Mesenchymal stem cell (in vitro differentiated cells and primary cell): ENCODE data around the gene SLC5A10.

Experiments
- DNase-seq: peaks from one replicate; pipeline ENCODE4 v3.0.0-alpha.2; 2013
- H2AFZ ChIP-seq: one replicate; pipeline ENCODE4 v1.6.1; 2013; ENCODE audit warnings: low read depth, mild to moderate bottlenecking, control low read depth, inconsistent platforms, low read length, moderate library complexity
- H2AK5ac ChIP-seq: 2 replicates; pipeline ENCODE4 v1.6.1; 2013; ENCODE audit warnings: low read length, moderate library complexity, mild to moderate bottlenecking, inconsistent platforms; ENCODE audit not compliant: severe bottlenecking
- H2BK120ac ChIP-seq: one replicate; pipeline ENCODE4 v1.6.1; 2013; ENCODE audit warnings: low read depth, mild to moderate bottlenecking, inconsistent platforms, low read length, moderate library complexity
- H2BK12ac ChIP-seq, 2 experiments: one replicate each; pipeline ENCODE4 v1.6.1; 2013; ENCODE audit warnings: inconsistent platforms in 2 of 2, low read length in 2 of 2, mild to moderate bottlenecking in 2 of 2, moderate library complexity in 2 of 2, control low read depth in 1 of 2
- H2BK15ac ChIP-seq: one replicate; pipeline ENCODE4 v1.6.1; 2013; ENCODE audit warnings: mild to moderate bottlenecking, low read depth, inconsistent platforms; ENCODE audit not compliant: poor library complexity, severe bottlenecking
- H2BK5ac ChIP-seq: 2 replicates; pipeline ENCODE4 v1.6.1; 2013; ENCODE audit warnings: low read depth, mild to moderate bottlenecking, low read length, control low read depth, inconsistent platforms; ENCODE audit not compliant: poor library complexity, severe bottlenecking
- H3K14ac ChIP-seq, 2 experiments: one replicate each; pipeline ENCODE4 v1.6.1; 2013; ENCODE audit warnings: inconsistent platforms in 2 of 2, low read length in 2 of 2, control low read depth in 1 of 2, mild to moderate bottlenecking in 1 of 2, moderate library complexity in 1 of 2
- H3K18ac ChIP-seq, 2 experiments: one replicate each; pipeline ENCODE4 v1.6.1; 2013; ENCODE audit warnings: inconsistent platforms in 2 of 2, low read length in 2 of 2, control low read depth in 1 of 2, low read depth in 1 of 2, mild to moderate bottlenecking in 1 of 2
- H3K23ac ChIP-seq, 2 experiments: one replicate each; pipeline ENCODE4 v1.6.1; 2013; ENCODE audit warnings: inconsistent platforms in 2 of 2, low read length in 2 of 2, mild to moderate bottlenecking in 2 of 2, moderate library complexity in 2 of 2, control low read depth in 1 of 2
- H3K27ac ChIP-seq: 2 replicates; pipeline ENCODE4 v1.5.1; 2013; ENCODE audit warnings: mild to moderate bottlenecking, moderate library complexity, low read length, control low read depth, inconsistent platforms; ENCODE audit not compliant: poor library complexity, severe bottlenecking
- H3K27me3 ChIP-seq, 2 experiments: 2 replicates each; pipeline versions ENCODE4 v1.6.1 to v1.7.0; 2013; ENCODE audit warnings: low read length in 2 of 2, mild to moderate bottlenecking in 2 of 2, moderate library complexity in 2 of 2, control low read depth in 1 of 2, inconsistent platforms in 1 of 2; ENCODE audit not compliant: control insufficient read depth in 1 of 2, insufficient read depth in 1 of 2
- H3K36me3 ChIP-seq, 2 experiments: 2 replicates each; pipeline versions ENCODE4 v1.6.1 to v1.7.0; 2013; ENCODE audit warnings: low read length in 2 of 2, control low read depth in 1 of 2, inconsistent platforms in 1 of 2, low read depth in 1 of 2, mild to moderate bottlenecking in 1 of 2; ENCODE audit not compliant: insufficient read depth in 2 of 2, control insufficient read depth in 1 of 2
- H3K4ac ChIP-seq, 2 experiments: one replicate each; pipeline ENCODE4 v1.6.1; 2013; ENCODE audit warnings: inconsistent platforms in 2 of 2, low read length in 2 of 2, mild to moderate bottlenecking in 2 of 2, moderate library complexity in 2 of 2, control low read depth in 1 of 2, low read depth in 1 of 2
- H3K4me1 ChIP-seq: 2 replicates; pipeline ENCODE4 v1.6.1; 2013; ENCODE audit warnings: low read depth, low read length, control low read depth; ENCODE audit not compliant: control insufficient read depth, insufficient read depth
- H3K4me2 ChIP-seq: 2 replicates; pipeline ENCODE4 v1.6.1; 2013; ENCODE audit warnings: low read length, mild to moderate bottlenecking, inconsistent platforms; ENCODE audit not compliant: poor library complexity, severe bottlenecking
- H3K4me3 ChIP-seq, 2 experiments: 2 replicates each; pipeline versions ENCODE4 v1.5.1 to v1.7.0; 2013; ENCODE audit warnings: low read length in 2 of 2, mild to moderate bottlenecking in 2 of 2, control low read depth in 1 of 2, low read depth in 1 of 2; ENCODE audit not compliant: insufficient read depth in 1 of 2
- H3K79me1 ChIP-seq: replicated peaks from 2 replicates; pipeline ENCODE4 v1.6.1; 2013; ENCODE audit warnings: mild to moderate bottlenecking, control low read depth, low read length, inconsistent platforms; ENCODE audit not compliant: poor library complexity, severe bottlenecking
- H3K9ac ChIP-seq: 2 replicates; pipeline ENCODE4 v1.7.0; 2013; ENCODE audit warnings: mild to moderate bottlenecking, low read length, moderate library complexity
- H3K9me3 ChIP-seq: 2 replicates; pipeline ENCODE4 v1.7.0; 2013; ENCODE audit warnings: mild to moderate bottlenecking, low read length; ENCODE audit not compliant: control insufficient read depth
- H4K8ac ChIP-seq: one replicate; pipeline ENCODE4 v1.6.1; 2013; ENCODE audit warnings: inconsistent platforms, mild to moderate bottlenecking, low read length, moderate library complexity
- H4K91ac ChIP-seq: one replicate; pipeline ENCODE4 v1.6.1; 2013; ENCODE audit warnings: mild to moderate bottlenecking, low read length, inconsistent platforms
- WGBS: methylation state at CpG from one replicate; pipeline ENCODE4 v1.1.7; 2013; ENCODE audit warnings: mixed read lengths; 5-methylcytosine and 5-hydroxymethylcytosine counted together

Gene SLC5A10

DNA sequence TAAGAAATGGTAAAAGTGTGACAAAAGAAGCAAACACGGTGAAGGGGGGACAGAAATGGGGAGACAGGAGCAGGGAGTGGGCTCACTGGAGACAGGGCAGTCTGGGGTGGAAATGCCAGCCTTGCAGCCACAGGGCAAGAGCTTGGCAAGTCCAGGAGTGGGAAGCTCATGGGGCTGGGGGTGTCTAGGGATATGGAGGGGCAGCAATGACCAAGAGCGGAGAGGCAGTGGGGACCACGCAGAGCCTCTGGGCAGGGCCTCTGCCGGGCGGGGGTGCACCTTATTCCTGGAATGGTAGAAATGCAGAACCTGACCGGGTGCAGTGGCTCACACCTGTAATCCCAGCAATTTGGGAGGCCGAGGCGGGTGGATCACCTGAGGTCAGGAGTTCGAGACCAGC is 12.6 kb downstream of the SLC5A10 start:
- peaks cover 3% of the 10 kb centered on the region for H3K79me1 ChIP-seq
- no peak overlapping the region for H3K27ac ChIP-seq
- no peak overlapping the region for H4K8ac ChIP-seq
- no peak overlapping the region for H3K18ac ChIP-seq
- no peak overlapping the region for H3K14ac ChIP-seq
- H2AK5ac ChIP-seq = no peak overlapping the region
- H3K9me3 ChIP-seq = no peaks in the 10 kb centered on the region
- H3K36me3 ChIP-seq = peaks cover 0 to 16% of the 10 kb centered on the region in 2 experiments
- H3K4me2 ChIP-seq = no peak overlapping the region
- H3K9ac ChIP-seq = no peak overlapping the region
- no peak overlapping the region for H3K4ac ChIP-seq
- H3K27me3 ChIP-seq = no peaks in the 10 kb centered on the region
- 94% methylated on average over 9 of the region's 9 CpGs for WGBS
- no peak overlapping the region for H2AFZ ChIP-seq
- H4K91ac ChIP-seq = no peak overlapping the region
- no peak overlapping the region for H2BK15ac ChIP-seq
- peaks cover 52% of the 10 kb centered on the region for H3K4me1 ChIP-seq
- no peak for DNase-seq
- no peak overlapping the region for H2BK12ac ChIP-seq
- no peak overlapping the region for H3K23ac ChIP-seq
- H2BK120ac ChIP-seq = no peak overlapping the region
- no peak overlapping the region for H3K4me3 ChIP-seq
- no peak overlapping the region for H2BK5ac ChIP-seq

DNA sequence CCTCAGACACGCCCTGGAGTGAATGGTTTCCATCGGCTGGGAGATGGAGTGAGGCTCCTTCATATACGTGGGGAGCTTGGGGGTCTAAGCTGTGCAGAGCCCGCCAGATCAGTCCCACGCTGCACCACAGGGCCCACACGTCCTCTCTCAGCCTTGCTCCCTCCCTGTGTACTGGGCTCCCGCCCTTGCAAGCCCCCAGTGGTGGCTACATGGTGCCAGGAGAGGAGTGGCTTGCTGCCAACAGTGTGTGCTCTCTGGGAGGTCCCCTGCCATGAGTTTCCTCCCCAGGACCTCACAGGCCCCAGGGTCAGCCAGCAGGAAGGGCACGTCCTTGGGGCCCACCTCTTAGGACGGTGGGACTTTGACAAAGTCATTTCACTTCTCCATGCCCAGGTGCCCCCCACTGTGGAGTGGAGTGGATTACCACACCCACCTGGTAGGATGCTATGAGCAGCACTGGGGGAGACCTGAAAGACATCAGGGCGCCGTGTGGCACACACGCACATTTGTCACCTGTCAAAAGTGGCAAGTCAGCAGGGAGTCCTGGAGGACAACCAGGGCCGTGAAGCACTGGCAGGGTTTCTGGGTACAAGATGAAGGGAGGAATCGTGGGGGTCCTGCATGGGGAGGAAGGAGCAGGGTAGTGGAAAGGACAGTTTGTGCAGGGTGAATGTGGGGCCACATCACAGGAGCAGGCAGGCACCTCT is 13.7 kb downstream of the SLC5A10 start:
- H3K23ac ChIP-seq = no peak overlapping the region
- H3K4me2 ChIP-seq = no peak overlapping the region
- no peak overlapping the region for H2BK120ac ChIP-seq
- H3K27ac ChIP-seq = no peak overlapping the region
- peak overlapping the region in 1 of 2 experiments; percentile 8 for H2BK12ac ChIP-seq
- no peak overlapping the region for H2BK5ac ChIP-seq
- H4K91ac ChIP-seq = no peak overlapping the region
- H3K36me3 ChIP-seq = peaks cover under 1 to 24% of the 10 kb centered on the region in 2 experiments
- no peak overlapping the region for H2AFZ ChIP-seq
- H3K4me1 ChIP-seq = peaks cover 51% of the 10 kb centered on the region
- no peak overlapping the region for H3K18ac ChIP-seq
- H2BK15ac ChIP-seq = peak overlapping the region; percentile 37
- H3K14ac ChIP-seq = no peak overlapping the region
- no peaks in the 10 kb centered on the region for H3K9me3 ChIP-seq
- H3K4ac ChIP-seq = no peak overlapping the region
- DNase-seq = no peak
- no peak overlapping the region for H3K9ac ChIP-seq
- peaks cover 4% of the 10 kb centered on the region for H3K79me1 ChIP-seq
- no peak overlapping the region for H3K4me3 ChIP-seq
- H4K8ac ChIP-seq = no peak overlapping the region
- no peak overlapping the region for H2AK5ac ChIP-seq
- no peaks in the 10 kb centered on the region for H3K27me3 ChIP-seq
- WGBS = 89% methylated on average over 14 of the region's 14 CpGs

DNA sequence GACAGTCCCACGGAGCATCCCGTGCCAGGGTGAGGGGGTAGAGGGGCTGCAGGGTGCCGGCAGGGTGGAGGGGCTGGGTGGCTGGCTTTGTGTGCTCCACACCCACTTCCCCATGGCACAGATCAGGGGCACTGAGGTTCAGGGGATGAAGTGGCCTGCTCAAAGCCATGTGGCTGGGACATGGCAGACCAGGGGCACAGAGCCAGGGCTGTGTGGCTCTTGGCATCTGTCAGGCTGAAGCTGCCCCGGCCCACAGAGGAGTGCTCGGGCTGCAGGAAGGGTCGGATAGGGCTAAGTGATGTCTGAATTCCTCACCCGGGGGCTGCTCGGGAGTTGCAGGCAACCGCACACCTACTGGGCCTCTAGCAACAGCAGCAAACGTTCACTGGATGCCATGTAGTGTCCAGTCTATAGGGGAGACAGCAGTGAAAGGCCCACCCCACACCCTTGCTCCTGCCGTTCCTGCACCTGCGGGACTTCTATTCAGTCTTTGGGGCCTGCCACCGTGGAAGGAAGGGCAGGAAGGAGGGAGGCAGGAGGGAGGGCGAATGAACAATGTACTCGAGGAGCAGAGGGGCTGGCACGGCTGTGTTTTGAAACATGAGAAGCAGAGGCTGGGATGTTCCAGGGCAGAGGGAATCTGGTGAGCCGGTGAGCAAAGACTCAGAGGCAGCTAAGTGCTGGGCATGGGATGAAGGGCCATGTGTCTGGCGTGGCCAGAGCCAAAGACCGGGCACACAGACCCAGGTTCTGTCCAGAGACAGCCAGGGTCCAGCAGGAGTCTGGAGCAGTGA is 15.1 kb downstream of the SLC5A10 start:
- H3K9me3 ChIP-seq = no peaks in the 10 kb centered on the region
- H4K91ac ChIP-seq = peak overlapping the region; percentile 28
- H2BK15ac ChIP-seq = no peak overlapping the region
- peaks cover 41% of the 10 kb centered on the region for H3K4me1 ChIP-seq
- H4K8ac ChIP-seq = peak overlapping the region; percentile 32
- WGBS = 71% methylated on average over 18 of the region's 19 CpGs
- no peak overlapping the region for H3K23ac ChIP-seq
- peaks cover 11 to 37% of the 10 kb centered on the region in 2 experiments for H3K36me3 ChIP-seq
- H3K9ac ChIP-seq = no peak overlapping the region
- no peak overlapping the region for H2BK12ac ChIP-seq
- no peak overlapping the region for H3K4me2 ChIP-seq
- no peak overlapping the region for H3K27ac ChIP-seq
- H2AFZ ChIP-seq = no peak overlapping the region
- no peak for DNase-seq
- peak overlapping the region; percentile 30 for H2AK5ac ChIP-seq
- peak overlapping the region in 1 of 2 experiments; percentile 46 for H3K4ac ChIP-seq
- no peaks in the 10 kb centered on the region for H3K27me3 ChIP-seq
- H3K4me3 ChIP-seq = peak overlapping the region in 1 of 2 experiments; percentile 15
- no peak overlapping the region for H3K18ac ChIP-seq
- H3K79me1 ChIP-seq = peaks cover 7% of the 10 kb centered on the region
- H3K14ac ChIP-seq = no peak overlapping the region
- H2BK120ac ChIP-seq = no peak overlapping the region
- no peak overlapping the region for H2BK5ac ChIP-seq

DNA sequence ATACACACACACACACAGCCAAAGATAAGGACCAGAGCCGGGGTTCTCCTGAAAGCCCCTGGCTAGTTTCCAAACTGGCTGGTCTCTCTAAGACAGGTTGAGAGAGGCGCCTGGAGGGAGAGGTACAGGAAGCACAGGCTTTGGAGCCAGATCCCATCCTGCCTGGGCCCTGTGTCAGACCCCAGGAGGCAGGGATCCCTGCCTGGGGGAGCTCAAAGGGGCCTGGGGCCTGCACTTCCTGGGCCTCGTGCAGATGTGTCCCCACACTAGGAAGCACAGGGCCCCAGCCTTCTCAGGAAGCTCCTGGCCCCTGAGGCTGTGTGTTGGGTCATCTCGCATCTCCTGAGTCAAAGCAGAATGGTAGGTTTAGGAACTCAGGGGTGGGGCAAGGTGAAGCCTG is 16.0 kb downstream of the SLC5A10 start:
- H2AFZ ChIP-seq = no peak overlapping the region
- WGBS = 68% methylated on average over 4 of the region's 4 CpGs
- peaks cover 37% of the 10 kb centered on the region for H3K4me1 ChIP-seq
- H3K14ac ChIP-seq = peak overlapping the region in 1 of 2 experiments; percentile 9
- H3K23ac ChIP-seq = no peak overlapping the region
- H2BK120ac ChIP-seq = no peak overlapping the region
- no peak overlapping the region for H3K4me2 ChIP-seq
- no peak for DNase-seq
- no peak overlapping the region for H4K8ac ChIP-seq
- no peak overlapping the region for H2BK15ac ChIP-seq
- no peak overlapping the region for H2BK5ac ChIP-seq
- no peak overlapping the region for H3K4me3 ChIP-seq
- H3K79me1 ChIP-seq = peaks cover 9% of the 10 kb centered on the region
- no peak overlapping the region for H3K18ac ChIP-seq
- peaks cover 11 to 44% of the 10 kb centered on the region in 2 experiments for H3K36me3 ChIP-seq
- peak overlapping the region; percentile 65 for H4K91ac ChIP-seq
- no peaks in the 10 kb centered on the region for H3K27me3 ChIP-seq
- no peaks in the 10 kb centered on the region for H3K9me3 ChIP-seq
- peak overlapping the region; percentile 28 for H2AK5ac ChIP-seq
- no peak overlapping the region for H3K4ac ChIP-seq
- no peak overlapping the region for H2BK12ac ChIP-seq
- H3K27ac ChIP-seq = no peak overlapping the region
- H3K9ac ChIP-seq = no peak overlapping the region
